ENCODE measurements around the gene NPEPPS. TPM values are rescaled to one million over a fixed set of nuclear protein-coding genes. Genes with fewer than 3 reads are reported as not detected.

The NPEPPS gene
- total RNA-seq, 1 experiment from 2014 or later: 78.4 TPM

- H3K36me3 Mint-ChIP-seq (ENCODE audit: insufficient read depth, unreplicated experiment): peaks cover 54% of the 10 kb centered on the region
- CTCF ChIA-PET: interaction anchor here (0.6 to 1.2 kb wide), 3 partner anchors 13 to 148 kb away, joined by 3 read pairs; no protein-coding TSS in a partner anchor
- no peaks in the 10 kb centered on the region for H3K27me3 Mint-ChIP-seq (ENCODE audit: insufficient read depth, unreplicated experiment)
- peak overlapping the region; percentile 91 for H3K27ac Mint-ChIP-seq (ENCODE audit: low read depth, unreplicated experiment)
- POLR2A ChIA-PET: interaction anchor here (0.6 to 3.6 kb wide), 13 partner anchors 8 to 200 kb away, joined by 3 to 25 read pairs (median 4); partner anchors contain the start of gene SP6
- intact Hi-C loops (cut with micrococcal nuclease): no loop called here
- H3K9me3 Mint-ChIP-seq (ENCODE audit: unreplicated experiment): no peaks in the 10 kb centered on the region
- DNase-seq (ENCODE audit: unreplicated experiment): peak; percentile 95
- H3K4me1 Mint-ChIP-seq (ENCODE audit: insufficient read depth, unreplicated experiment): peaks cover 33% of the 10 kb centered on the region
- TF ChIP-seq CTCF (IDR thresholded peaks at IDR 0.05; ENCODE audit: unreplicated experiment): no peak
- BruUV-seq (replicated peaks): no TSS peak
- peak overlapping the region; percentile 88 for H3K4me3 Mint-ChIP-seq (ENCODE audit: unreplicated experiment)
Observed at GRCh38 chr17:47650525-47651522, 119.9 kb downstream of the NPEPPS start.

GRCh38 chr17:47651704-47652103 lies 120.8 kb downstream of the NPEPPS start:
- Mint-ChIP-seq H3K36me3 (ENCODE audit: insufficient read depth, unreplicated experiment) (peaks cover 62% of the 10 kb centered on the region), H3K4me3 (ENCODE audit: unreplicated experiment) (peak overlapping the region; percentile 88), H3K4me1 (ENCODE audit: insufficient read depth, unreplicated experiment) (peaks cover 33% of the 10 kb centered on the region), H3K9me3 (ENCODE audit: unreplicated experiment) (no peaks in the 10 kb centered on the region), H3K27me3 (ENCODE audit: insufficient read depth, unreplicated experiment) (no peaks in the 10 kb centered on the region), H3K27ac (ENCODE audit: low read depth, unreplicated experiment) (no peak overlapping the region)
- no peak for TF ChIP-seq CTCF (IDR thresholded peaks at IDR 0.05; ENCODE audit: unreplicated experiment)
- BruUV-seq (replicated peaks): TSS peak; percentile 35
- ChIA-PET POLR2A (interaction anchor here (1.0 to 3.6 kb wide), 5 partner anchors 13 to 199 kb away, joined by 3 to 25 read pairs (median 4); partner anchors contain the start of gene SP6), CTCF (interaction anchor here (0.6 to 1.2 kb wide), 3 partner anchors 12 to 147 kb away, joined by 3 read pairs; no protein-coding TSS in a partner anchor)
- intact Hi-C loops (cut with micrococcal nuclease): no loop called here
- DNase-seq (ENCODE audit: unreplicated experiment): no peak

- H3K27ac Mint-ChIP-seq (ENCODE audit: low read depth, unreplicated experiment): no peak overlapping the region
- H3K36me3 Mint-ChIP-seq (ENCODE audit: insufficient read depth, unreplicated experiment): peaks cover 67% of the 10 kb centered on the region
- no peaks in the 10 kb centered on the region for H3K27me3 Mint-ChIP-seq (ENCODE audit: insufficient read depth, unreplicated experiment)
- H3K4me3 Mint-ChIP-seq (ENCODE audit: unreplicated experiment): peak overlapping the region; percentile 88
- POLR2A ChIA-PET: interaction anchor here (0.7 to 3.6 kb wide), 2 partner anchors 12 to 159 kb away, joined by 3 to 25 read pairs; no protein-coding TSS in a partner anchor
- TF ChIP-seq CTCF (IDR thresholded peaks at IDR 0.05; ENCODE audit: unreplicated experiment): no peak
- peaks cover 33% of the 10 kb centered on the region for H3K4me1 Mint-ChIP-seq (ENCODE audit: insufficient read depth, unreplicated experiment)
- H3K9me3 Mint-ChIP-seq (ENCODE audit: unreplicated experiment): no peaks in the 10 kb centered on the region
- DNase-seq (ENCODE audit: unreplicated experiment): no peak
- intact Hi-C loops (cut with micrococcal nuclease): no loop called here
- no TSS peak for BruUV-seq (replicated peaks)
- CTCF ChIA-PET: interaction anchor here (3.2 kb wide), 1 partner anchor 12 kb away, joined by 28 read pairs; no protein-coding TSS in a partner anchor
Observed at GRCh38 chr17:47652570-47652969, 121.7 kb downstream of the NPEPPS start.

GRCh38 chr17:47653442-47653841 lies 122.5 kb downstream of the NPEPPS start:
- H3K4me3 Mint-ChIP-seq (ENCODE audit: unreplicated experiment): no peak overlapping the region
- TF ChIP-seq CTCF (IDR thresholded peaks at IDR 0.05; ENCODE audit: unreplicated experiment): no peak
- ChIA-PET POLR2A (no interaction called here), CTCF (interaction anchor here (3.2 kb wide), 1 partner anchor 11 kb away, joined by 28 read pairs; no protein-coding TSS in a partner anchor)
- DNase-seq (ENCODE audit: unreplicated experiment): no peak
- H3K4me1 Mint-ChIP-seq (ENCODE audit: insufficient read depth, unreplicated experiment): peaks cover 33% of the 10 kb centered on the region
- H3K36me3 Mint-ChIP-seq (ENCODE audit: insufficient read depth, unreplicated experiment): peaks cover 75% of the 10 kb centered on the region
- no TSS peak for BruUV-seq (replicated peaks)
- H3K27ac Mint-ChIP-seq (ENCODE audit: low read depth, unreplicated experiment): no peak overlapping the region
- intact Hi-C loops (cut with micrococcal nuclease): no loop called here
- H3K27me3 Mint-ChIP-seq (ENCODE audit: insufficient read depth, unreplicated experiment): no peaks in the 10 kb centered on the region
- no peaks in the 10 kb centered on the region for H3K9me3 Mint-ChIP-seq (ENCODE audit: unreplicated experiment)

All from MCF 10A (cell line).